Endothelial cell of umbilical vein (primary cell): ENCODE measurements around the gene ITPRIPL2. TPM values are rescaled to one million over a fixed set of nuclear protein-coding genes. Genes with fewer than 3 reads are reported as not detected.

Experiments used
- BruUV-seq: library from RNA; stranded (reverse); fragments of 400-500 nt; replicated peaks from 2 replicates; lab custom pipeline; 2021; lab: Mats Ljungman, UMichigan
- CTCF ChIA-PET: fragments of 300-600, 350-600 bp; sonication (Branson Sonifier 250); formaldehyde crosslinking; loops from one replicate; lab custom pipeline; 2021; ENCODE audit warnings: antibody characterized with exemption, inconsistent platforms; lab: Charles Lee
- POLR2A ChIA-PET: fragments of 300-600, 350-600 bp; sonication (Branson Sonifier 250); formaldehyde crosslinking; loops from one replicate; lab custom pipeline; 2021; ENCODE audit warnings: antibody characterized with exemption, inconsistent platforms; lab: Charles Lee
- DNase-seq: peaks from one replicate; pipeline ENCODE4 v3.0.0-alpha.2; 2011; ENCODE audit warnings: low read depth, low spot score
- FAIRE-seq: peaks from 2 replicates; lab custom pipeline; 2011; peaks lifted over from hg19 to GRCh38; lab: Jason Lieb, UNC
- H2AFZ ChIP-seq: 2 replicates; pipeline ENCODE4 v1.6.0; 2012; ENCODE audit warnings: low read depth, low read length, control low read depth, inconsistent platforms
- H3K27ac ChIP-seq: 2 replicates; pipeline ENCODE4 v1.5.1; 2011; ENCODE audit warnings: low read depth, mild to moderate bottlenecking, control low read depth, low read length, moderate library complexity; ENCODE audit not compliant: insufficient read depth
- H3K27me3 ChIP-seq, 2 experiments: 2 replicates each; pipeline versions ENCODE4 v1.6.0 to v1.6.1; 2011; ENCODE audit warnings: low read length in 2 of 2, mixed read lengths in 1 of 2; ENCODE audit not compliant: control insufficient read depth in 2 of 2, insufficient read depth in 2 of 2
- H3K36me3 ChIP-seq, 2 experiments: 2 replicates in 1 of 2; 3 replicates in 1 of 2; pipeline ENCODE4 v1.5.1; 2011; ENCODE audit warnings: low read length in 2 of 2, mild to moderate bottlenecking in 1 of 2, moderate library complexity in 1 of 2; ENCODE audit not compliant: control insufficient read depth in 2 of 2, insufficient read depth in 2 of 2; ENCODE audit errors: extremely low read depth in 1 of 2
- H3K4me1 ChIP-seq: 3 replicates; pipeline ENCODE4 v1.5.1; 2011; ENCODE audit warnings: mild to moderate bottlenecking, low read length; ENCODE audit not compliant: control insufficient read depth, insufficient read depth; ENCODE audit errors: extremely low read depth
- H3K4me2 ChIP-seq: 2 replicates; pipeline ENCODE4 v1.6.1; 2011; ENCODE audit warnings: low read length, control low read depth, mixed read lengths; ENCODE audit not compliant: insufficient read depth
- H3K4me3 ChIP-seq, 3 experiments: fragments of 200-600 bp in 1 of 3; sonication (generic), shearing (Covaris generic) in 1 of 3; replicated peaks in 1 of 3; 2 replicates each; pipeline ENCODE4 v1.5.1; 2011 to 2016; ENCODE audit warnings: control low read depth in 3 of 3, low read length in 3 of 3, mild to moderate bottlenecking in 2 of 3, inconsistent platforms in 1 of 3, low read depth in 1 of 3, moderate library complexity in 1 of 3; ENCODE audit not compliant: insufficient read depth in 1 of 3
- H3K79me2 ChIP-seq: 2 replicates; pipeline ENCODE4 v1.6.0; 2012; ENCODE audit warnings: low read length, inconsistent platforms; ENCODE audit not compliant: control insufficient read depth, insufficient read depth
- H3K9ac ChIP-seq: replicated peaks from 2 replicates; pipeline ENCODE3; 2011; ENCODE audit warnings: low read length, control low read depth; ENCODE audit not compliant: insufficient read depth; ENCODE audit errors: extremely low read depth
- H3K9me1 ChIP-seq: replicated peaks from 3 replicates; pipeline ENCODE4 v1.6.0; 2011; ENCODE audit warnings: mild to moderate bottlenecking, low read length; ENCODE audit not compliant: control insufficient read depth, insufficient read depth; ENCODE audit errors: extremely low read depth
- H3K9me3 ChIP-seq: replicated peaks from 2 replicates; pipeline ENCODE4 v1.5.1; 2012; ENCODE audit warnings: low read length, inconsistent platforms; ENCODE audit not compliant: control insufficient read depth, insufficient read depth
- H4K20me1 ChIP-seq: replicated peaks from 2 replicates; pipeline ENCODE3; 2011; ENCODE audit warnings: mild to moderate bottlenecking, low read length; ENCODE audit not compliant: control insufficient read depth, insufficient read depth; ENCODE audit errors: extremely low read depth
- CTCF ChIP-seq, 2 donors: IDR thresholded peaks; 1 replicate in 1 of 2; 2 replicates in 1 of 2; pipeline ENCODE4 v1.5.1; 2011; ENCODE audit warnings: low read length in 2 of 2, mild to moderate bottlenecking in 2 of 2, moderate library complexity in 2 of 2, control low read depth in 1 of 2, inconsistent platforms in 1 of 2, low read depth in 1 of 2; ENCODE audit not compliant: insufficient read depth in 1 of 2; ENCODE audit errors: extremely low read depth in 1 of 2
- EZH2 ChIP-seq: IDR thresholded peaks from 2 replicates; pipeline ENCODE4 v1.6.1; 2012; ENCODE audit warnings: borderline replicate concordance, low read depth, mild to moderate bottlenecking, moderate library complexity, low read length, inconsistent platforms; ENCODE audit not compliant: severe bottlenecking
- FOS ChIP-seq: IDR thresholded peaks from 2 replicates; pipeline ENCODE4 v1.6.1; 2011; ENCODE audit warnings: mild to moderate bottlenecking, low read length, moderate library complexity, borderline replicate concordance; ENCODE audit not compliant: insufficient read depth
- GATA2 ChIP-seq: IDR thresholded peaks from 2 replicates; pipeline ENCODE4 v1.7.0; 2011; ENCODE audit warnings: low read depth, mild to moderate bottlenecking, moderate library complexity, mixed read lengths, low read length; ENCODE audit not compliant: insufficient read length, insufficient read depth
- JUN ChIP-seq: IDR thresholded peaks from 2 replicates; pipeline ENCODE4 v1.6.1; 2011; ENCODE audit warnings: borderline replicate concordance, low read depth; ENCODE audit not compliant: insufficient read length, insufficient read depth
- MYC ChIP-seq: IDR thresholded peaks from one replicate; pipeline ENCODE4 v1.6.1; 2011; ENCODE audit warnings: mild to moderate bottlenecking, low read depth, low read length
- POLR2A ChIP-seq: IDR thresholded peaks from 2 replicates; pipeline ENCODE4 v1.6.1; 2012; ENCODE audit warnings: low read depth, mild to moderate bottlenecking, control low read depth, low read length
- POLR2AphosphoS5 ChIP-seq: IDR thresholded peaks from 2 replicates; pipeline ENCODE4 v1.6.1; 2012; ENCODE audit warnings: low read depth, mild to moderate bottlenecking, control low read depth, low read length, moderate library complexity; ENCODE audit not compliant: insufficient read depth
- dilution Hi-C: fragments of 300-500 bp; cut with MboI; formaldehyde crosslinking; loops from one replicate; pipeline ENCODE4 v1.15.0; 2019; ENCODE audit warnings: low sequenced_read_pairs; ENCODE audit not compliant: extremely low pct_ligation_motif_present
- intact Hi-C: fragments of 100-400 bp; cut with micrococcal nuclease; formaldehyde crosslinking; loops from one replicate; pipeline ENCODE4 v1.10.0; 2022
- polyA plus RNA-seq, 4 experiments: library from polyadenylated mRNA; depleted of rRNA in 3 of 4; stranded (reverse) in 3 of 4; unstranded in 1 of 4; fragments of >200 nt; gene quantifications; 2 replicates each; pipeline versions ENCODE4 v1.2.1 to v1.2.3, GENCODE V29; 2011 to 2012; ENCODE audit warnings: missing spikeins in 1 of 4
- total RNA-seq: library from RNA; stranded (reverse); gene quantifications from 2 replicates; pipeline ENCODE4 v1.2.3, GENCODE V29; 2021
- TF ChIP-seq, protein P1 (sequence below): IDR thresholded peaks from 2 replicates; pipeline ENCODE4 v1.6.1; 2011; ENCODE audit not compliant: insufficient read depth, insufficient read length

ITPRIPL2 gene
- total and polyA plus RNA-seq, 2 donors (not counting 3 experiments of a cell fraction or from before 2014, with no cell fraction given), result 10.9 to 40.8 TPM

DNA sequence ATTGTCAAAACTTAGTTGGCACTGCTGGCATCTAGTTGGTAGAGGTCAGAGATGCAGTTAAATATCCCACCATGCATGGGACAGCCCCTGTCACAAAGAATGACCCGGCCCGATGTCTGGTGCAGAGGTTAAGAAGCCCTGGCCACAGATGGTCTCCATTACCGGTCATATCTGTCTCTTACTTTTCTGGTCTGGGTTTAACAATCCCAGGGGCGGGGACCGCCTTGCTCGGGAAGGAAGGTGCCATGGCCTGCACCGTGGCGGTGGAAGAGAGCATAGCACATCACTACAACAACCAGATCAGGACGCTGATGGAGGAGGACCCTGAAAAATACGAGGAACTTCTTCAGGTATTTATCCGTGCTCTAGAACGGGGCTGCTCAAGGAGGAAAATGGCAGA is 38.3 kb upstream of the ITPRIPL2 start:
- BruUV-seq, result no TSS peak
- no peaks in the 10 kb centered on the region for H3K9me3 ChIP-seq
- dilution Hi-C loops, result no loop called here

More for the DNA sequence above, 38.3 kb upstream of the ITPRIPL2 start:
- intact Hi-C loops, result no loop called here
- Histone ChIP-seq H3K36me3 (peaks cover 8 to 9% of the 10 kb centered on the region in 2 experiments), H3K27me3 (no peaks in the 10 kb centered on the region), H3K4me2 (no peak overlapping the region), H3K4me1 (no peaks in the 10 kb centered on the region), H4K20me1 (no peaks in the 10 kb centered on the region), H3K9me1 (no peaks in the 10 kb centered on the region), H3K4me3 (no peak overlapping the region), H2AFZ (no peak overlapping the region), H3K9ac (no peak overlapping the region), H3K27ac (no peak overlapping the region), H3K79me2 (no peaks in the 10 kb centered on the region)
- TF ChIP-seq, protein P1, sequence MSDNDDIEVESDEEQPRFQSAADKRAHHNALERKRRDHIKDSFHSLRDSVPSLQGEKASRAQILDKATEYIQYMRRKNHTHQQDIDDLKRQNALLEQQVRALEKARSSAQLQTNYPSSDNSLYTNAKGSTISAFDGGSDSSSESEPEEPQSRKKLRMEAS, result no peak
- TF ChIP-seq MYC, result no peak
- TF ChIP-seq GATA2, result no peak
- no peak for TF ChIP-seq JUN
- TF ChIP-seq POLR2A, result no peak
- no peak for TF ChIP-seq CTCF (IDR thresholded peaks at IDR 0.05; ENCODE audit: extremely low read depth in 1 of 2, insufficient read depth in 1 of 2, low read depth in 1 of 2, low read length in 2 of 2)
- no peak for TF ChIP-seq EZH2
- TF ChIP-seq FOS, result no peak
- TF ChIP-seq POLR2AphosphoS5, result no peak
- FAIRE-seq (no peak), DNase-seq (no peak)
- CTCF ChIA-PET, result interaction anchor here (0.6 to 4.1 kb wide), 2 partner anchors 92 to 584 kb away, joined by 3 to 26 read pairs; partner anchors contain the start of gene TMC7
- POLR2A ChIA-PET, result interaction anchor here (1.1 kb wide), 1 partner anchor 10 kb away, joined by 6 read pairs; no protein-coding TSS in a partner anchor
